Measurements from ENCODE around the gene NPDC1.

The NPDC1 gene

DNA sequence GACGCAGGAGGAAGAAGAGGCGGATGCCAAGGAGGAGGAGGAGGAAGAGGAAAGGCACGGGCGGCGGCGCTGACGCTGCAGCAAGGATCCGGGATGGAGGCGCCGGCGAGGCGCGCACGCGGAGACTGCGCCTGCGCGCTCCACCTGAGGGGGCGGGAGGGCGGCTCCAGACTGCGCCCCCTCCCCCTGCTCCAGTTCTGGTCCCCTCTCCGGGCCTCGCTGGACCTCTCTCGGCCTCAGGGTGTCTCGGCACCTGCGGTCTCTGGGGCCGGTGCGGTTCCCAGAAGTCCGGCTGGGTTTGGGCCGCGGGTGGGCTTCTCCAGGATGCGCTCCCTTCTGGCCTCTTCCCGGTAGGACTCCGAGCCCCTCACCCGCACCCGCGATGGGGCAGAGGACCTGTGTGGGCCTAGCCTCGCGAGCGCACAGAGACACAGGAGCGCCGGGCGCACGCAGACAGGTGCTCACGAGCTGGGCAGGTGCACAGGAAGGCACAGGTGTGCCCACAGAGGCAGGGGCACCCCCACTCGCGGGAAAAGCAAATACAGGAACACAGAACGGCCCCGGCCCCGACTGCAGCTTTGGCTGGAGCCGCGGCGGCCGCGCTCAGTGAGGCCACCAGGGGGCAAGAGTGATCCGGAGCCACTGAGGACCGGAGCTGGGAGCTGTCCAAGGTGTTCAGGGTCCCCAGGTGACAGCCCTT is at the start of gene NPDC1:
TSS of gene NPDC1 (minus strand) at position 90 of the 700 bp plus-strand sequence. CDS start 188 bp downstream, outside the sequence.
- peak; percentile 24 to 79 for DNase-seq

DNA sequence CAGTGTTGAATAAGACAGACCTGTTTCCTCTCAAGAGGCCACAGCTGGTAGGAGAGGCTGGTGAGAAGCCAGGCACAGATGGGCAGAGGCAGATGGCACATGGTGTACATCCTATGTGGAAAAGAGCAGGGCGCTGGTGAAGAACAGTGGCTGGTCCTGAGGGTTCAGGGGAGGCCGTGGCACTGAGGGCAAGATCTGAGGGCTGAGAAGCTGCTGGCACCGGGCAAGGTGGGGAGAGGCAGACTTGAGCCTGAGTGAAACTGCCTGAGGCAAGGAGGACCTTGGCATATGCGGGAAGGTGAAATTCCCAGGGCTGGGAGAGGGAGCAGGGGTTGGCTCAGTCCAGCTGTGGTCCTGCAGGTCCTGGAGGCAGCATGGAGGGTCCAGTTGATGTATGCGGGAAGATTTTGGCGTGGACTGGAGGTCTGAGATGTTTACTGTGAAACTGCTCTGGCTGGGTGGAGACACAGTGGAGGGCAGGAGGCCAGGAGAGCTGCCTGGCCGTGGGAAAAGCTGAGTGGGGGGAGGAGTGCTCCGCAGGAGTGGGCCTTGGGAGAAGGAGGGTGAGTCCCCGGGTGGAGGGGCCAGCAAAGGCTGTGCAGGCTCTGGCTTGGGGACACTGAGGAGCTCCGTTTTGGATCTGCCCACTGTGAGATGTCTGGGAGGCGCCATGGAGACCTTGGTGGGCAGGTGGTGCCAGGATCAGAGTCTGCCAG is 43.4 kb upstream of the NPDC1 start:
- DNase-seq: no peak

GRCh38 chr9:137088121-137088520 is 42.1 kb upstream of the NPDC1 start:
- no peak for DNase-seq

- no peak for DNase-seq
Measured at GRCh38 chr9:137087409-137087925, 41.5 kb upstream of the NPDC1 start.

GRCh38 chr9:137086531-137087408 is 40.8 kb upstream of the NPDC1 start, which contains the start of gene MAN1B1:
TSS of gene MAN1B1 (plus strand) at chr9:137086985. CDS start at chr9:137087000, 15 bp downstream.
- peak; percentile 93 to 98 for DNase-seq

DNA sequence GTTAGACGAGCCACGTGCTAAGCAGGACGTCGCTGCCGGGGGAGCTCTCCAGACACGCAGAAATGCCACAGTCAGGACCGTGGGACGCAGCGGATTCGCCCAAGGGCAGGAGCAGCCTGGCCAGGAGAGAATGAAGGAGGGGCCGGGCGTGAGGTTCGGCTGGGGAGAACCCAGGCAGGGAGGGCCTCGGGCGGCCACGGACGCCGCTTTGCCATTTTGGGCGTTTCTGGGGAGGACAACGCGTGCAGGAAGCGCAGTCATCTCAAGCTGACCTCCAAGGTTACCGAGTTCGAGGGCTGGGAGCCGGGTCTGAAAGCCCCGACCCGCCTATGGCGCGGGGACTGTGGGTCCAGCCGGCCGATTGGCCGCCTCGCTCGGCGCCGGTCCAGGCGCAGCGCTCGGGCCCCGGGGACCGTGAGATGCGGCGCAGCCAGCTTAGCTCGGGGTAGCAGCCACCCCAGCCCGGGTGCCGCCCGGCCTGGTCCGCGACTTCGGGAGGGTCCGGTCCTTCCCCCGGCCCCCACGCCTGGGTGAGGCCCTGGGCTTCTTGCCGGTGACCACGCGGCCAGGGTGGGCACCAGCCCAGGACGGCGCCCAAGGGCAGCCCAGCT is 40.0 kb upstream of the NPDC1 start:
- no peak for DNase-seq

GRCh38 chr9:137084526-137084925 is 38.5 kb upstream of the NPDC1 start:
- DNase-seq: no peak

DNA sequence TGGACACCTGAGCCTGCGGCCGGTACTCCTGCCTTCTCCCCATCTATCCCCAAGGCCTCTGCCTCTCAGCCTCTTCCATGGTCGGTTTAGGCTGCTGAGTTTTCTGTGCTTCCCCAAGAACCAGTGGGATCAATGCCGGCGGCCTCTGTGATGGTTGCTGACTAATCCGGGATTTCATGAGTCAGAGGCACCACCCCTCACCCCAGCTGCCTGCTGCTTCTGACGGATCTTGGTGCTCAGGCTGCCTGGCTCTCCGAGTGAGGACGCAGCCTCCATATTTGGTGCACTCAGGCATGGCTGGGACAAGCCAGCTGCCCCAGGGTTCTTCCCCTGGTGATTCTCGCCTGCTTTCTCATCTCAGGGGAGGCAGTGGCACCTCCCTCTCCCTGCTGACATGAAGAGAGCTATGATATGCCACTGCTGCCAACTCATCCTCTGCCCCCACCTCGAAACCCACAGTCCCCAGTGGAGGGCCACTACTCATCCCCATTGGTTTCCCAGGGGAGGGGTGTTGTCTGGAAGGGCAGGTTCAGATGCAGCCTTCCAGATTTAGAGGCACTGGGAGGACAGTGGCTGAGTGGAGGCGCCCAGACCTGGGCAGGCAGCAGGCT is 37.5 kb upstream of the NPDC1 start:
- DNase-seq: no peak

GRCh38 chr9:137082925-137083290 is 36.9 kb upstream of the NPDC1 start:
- DNase-seq: no peak

DNA sequence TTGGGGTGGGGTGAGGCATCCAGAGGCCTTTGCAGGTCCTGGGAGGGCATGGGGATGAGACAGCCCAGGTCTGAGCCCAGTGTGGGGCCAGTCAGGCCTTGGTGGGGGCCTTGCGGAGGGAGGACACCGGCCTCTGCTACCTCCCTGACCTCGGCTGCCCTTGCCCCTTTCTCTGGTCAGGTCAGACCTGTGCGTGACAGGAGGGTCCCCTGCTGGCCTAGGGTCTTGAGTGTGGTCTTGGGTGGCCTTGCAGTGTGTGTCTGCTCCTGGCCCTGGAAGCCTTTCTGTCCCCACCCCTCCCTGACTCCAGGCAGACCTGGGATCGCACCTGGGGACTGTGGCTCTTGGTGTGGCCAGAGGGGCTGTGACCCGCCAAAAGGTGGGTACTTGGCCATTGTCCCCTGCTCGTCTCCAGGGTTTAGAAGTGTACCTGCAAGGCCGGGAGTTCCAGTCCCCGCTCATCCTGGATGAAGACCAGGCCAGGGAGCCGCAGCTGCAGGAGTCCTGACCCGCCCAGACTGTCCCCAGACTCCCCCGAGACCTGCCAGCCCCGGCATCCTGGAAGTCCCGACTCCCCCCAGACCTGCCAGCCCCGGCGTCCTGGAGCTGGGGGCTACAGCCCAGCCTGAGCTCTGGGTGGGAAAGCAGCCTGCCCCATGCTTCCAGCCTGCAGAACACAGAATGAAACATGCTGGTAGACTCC is 36.4 kb upstream of the NPDC1 start:
- no peak for DNase-seq

GRCh38 chr9:137080260-137081122 is 34.5 kb upstream of the NPDC1 start:
- no peak for DNase-seq

DNA sequence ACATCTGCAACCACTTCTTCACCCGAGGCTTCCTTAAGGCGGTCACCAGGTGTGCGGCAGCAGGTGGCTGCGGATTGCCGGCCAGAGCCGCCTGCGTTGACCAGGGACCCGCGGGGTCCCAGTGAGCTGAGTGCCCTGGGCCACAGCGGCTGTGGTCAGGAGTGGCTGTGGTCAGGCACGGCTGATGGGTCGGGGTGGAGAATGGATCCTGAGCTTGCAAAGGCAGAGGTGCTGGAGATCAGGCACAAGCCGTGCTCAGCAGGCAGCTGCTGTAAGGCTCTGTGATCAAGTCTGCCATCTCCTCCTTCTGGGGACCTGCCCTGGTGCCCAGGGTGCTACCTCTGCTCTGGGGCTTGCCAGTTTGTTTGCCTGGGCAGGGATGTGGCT is 33.4 kb upstream of the NPDC1 start:
- DNase-seq: no peak

DNA sequence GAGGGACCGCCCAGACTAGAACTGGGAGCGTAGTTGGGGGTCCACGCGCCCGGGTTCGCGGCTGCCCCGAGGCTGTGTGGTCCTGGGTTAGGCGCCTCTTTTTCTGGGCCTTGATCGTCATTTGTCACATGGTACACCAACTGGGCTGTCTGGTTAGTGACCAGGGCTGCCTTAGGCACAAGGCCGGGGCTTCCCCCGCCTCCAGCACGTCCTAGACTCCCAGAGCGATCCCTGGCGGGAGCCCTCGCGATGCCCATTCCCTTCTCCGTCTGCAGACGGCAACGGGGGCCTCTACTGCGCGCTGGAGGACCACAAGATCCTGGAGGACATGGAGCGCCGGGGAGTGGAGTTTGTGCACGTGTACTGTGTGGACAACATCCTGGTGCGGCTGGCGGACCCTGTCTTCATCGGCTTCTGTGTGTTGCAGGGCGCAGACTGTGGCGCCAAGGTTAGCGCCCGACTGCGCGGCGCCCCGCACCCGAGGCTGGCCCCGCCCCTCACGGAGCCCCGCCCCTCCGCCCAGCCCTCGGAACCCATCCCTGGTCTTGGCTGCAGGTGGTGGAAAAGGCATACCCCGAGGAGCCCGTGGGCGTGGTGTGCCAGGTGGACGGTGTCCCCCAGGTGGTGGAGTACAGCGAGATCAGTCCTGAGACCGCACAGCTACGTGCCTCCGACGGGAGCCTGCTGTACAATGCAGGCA is 32.9 kb upstream of the NPDC1 start:
- DNase-seq: peak in 1 of 2 experiments; percentile 51

GRCh38 chr9:137077758-137078693 is 32.0 kb upstream of the NPDC1 start:
- no peak for DNase-seq

DNA sequence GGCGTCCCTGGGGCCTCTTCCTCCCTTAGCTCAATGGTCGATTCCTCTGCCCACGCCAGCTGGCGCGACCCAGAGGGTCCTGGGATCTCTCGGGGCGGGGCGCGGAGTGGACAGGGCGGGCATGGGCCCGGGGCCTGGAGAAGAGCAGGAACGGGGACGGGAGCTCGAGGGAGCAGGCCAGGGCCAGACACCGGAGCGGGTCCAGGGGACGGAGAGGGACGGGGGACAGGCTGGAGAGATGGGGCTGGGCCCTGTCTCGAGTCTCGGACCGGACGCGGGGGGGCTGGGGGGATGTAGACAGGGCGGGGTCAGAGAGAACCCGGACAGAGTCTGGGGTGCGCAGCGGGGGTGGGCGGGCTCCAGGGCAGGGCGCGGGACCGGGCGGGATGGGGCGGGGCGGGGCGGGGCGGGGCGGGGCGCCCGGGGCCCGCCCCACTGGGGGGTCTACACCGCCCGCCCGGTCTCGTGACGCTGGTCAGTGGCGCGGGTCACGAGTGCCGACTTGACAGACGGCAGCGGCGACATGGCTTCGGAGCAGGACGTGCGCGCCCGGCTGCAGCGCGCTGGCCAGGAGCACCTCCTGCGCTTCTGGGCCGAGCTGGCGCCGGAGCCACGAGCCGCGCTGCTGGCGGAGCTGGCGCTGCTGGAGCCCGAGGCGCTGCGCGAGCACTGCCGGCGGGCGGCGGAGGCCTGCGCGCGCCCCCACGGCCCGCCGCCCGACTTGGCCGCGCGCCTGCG is 31.2 kb upstream of the NPDC1 start, which contains the start of gene UAP1L1:
TSS of gene UAP1L1 (plus strand) at position 508 of the 738 bp plus-strand sequence. CDS start at position 524, 16 bp downstream.
- DNase-seq: peak in 1 of 2 experiments; percentile 45

GRCh38 chr9:137076636-137077009 is 30.6 kb upstream of the NPDC1 start:
- no peak for DNase-seq

DNA sequence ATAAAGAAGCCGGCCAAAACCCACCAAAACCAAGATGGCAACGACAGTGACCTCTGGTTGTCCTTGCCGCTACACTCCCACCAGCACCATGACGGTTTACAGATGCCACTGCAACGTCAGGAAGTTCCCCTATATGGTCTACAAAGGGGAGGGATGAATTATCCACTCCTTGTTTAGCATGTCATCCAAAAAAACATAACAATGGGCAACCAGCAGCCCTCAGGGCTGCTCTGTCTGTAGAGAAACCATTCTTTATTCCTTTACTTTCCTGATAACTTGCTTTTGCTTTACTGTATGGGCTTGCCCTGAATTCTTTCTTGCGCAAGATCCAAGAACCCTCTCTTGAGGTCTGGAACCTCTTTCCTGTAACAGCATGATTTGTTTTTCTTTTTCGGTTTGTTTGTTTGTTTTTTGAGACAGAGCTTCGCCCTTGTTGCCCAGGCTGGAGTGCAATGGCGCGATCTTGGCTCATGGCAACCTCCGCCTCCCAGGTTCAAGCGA is 29.3 kb upstream of the NPDC1 start:
- no peak for DNase-seq

Data from NCI-H526 (cell line).